Thoracic aorta (tissue), 2 donors: ENCODE measurements around the gene MPDZ. TPM values are rescaled to one million over a fixed set of nuclear protein-coding genes. Genes with fewer than 3 reads are reported as not detected.

ENCODE experiments used
- ATAC-seq: fragments of 150-250 bp; one replicate; pipeline ENCODE4 v1.8.0; 2017; ENCODE audit warnings: low read depth; ENCODE audit not compliant: insufficient number of reproducible peaks, low FRiP score
- DNase-seq: peaks from one replicate; pipeline ENCODE4 v3.0.0-alpha.2; 2020; ENCODE audit warnings: low spot score
- H3K27ac ChIP-seq, 2 donors: fragments of 200-600 bp; sonication (generic); 1 replicate in 1 of 2; 2 replicates in 1 of 2; pipeline ENCODE4 v1.5.1; 2016; ENCODE audit warnings: mild to moderate bottlenecking in 2 of 2, moderate library complexity in 2 of 2
- H3K27me3 ChIP-seq: fragments of 200-600 bp; sonication (generic); replicated peaks from 2 replicates; pipeline ENCODE4 v1.6.0; 2016; ENCODE audit warnings: mild to moderate bottlenecking; ENCODE audit not compliant: insufficient read depth
- H3K36me3 ChIP-seq: fragments of 200-600 bp; sonication (generic); one replicate; pipeline ENCODE4 v1.5.1; 2016
- H3K4me1 ChIP-seq, 2 donors: fragments of 200-600 bp; sonication (generic); 1 replicate in 1 of 2; 2 replicates in 1 of 2; pipeline versions ENCODE4 v1.5.1 to v1.6.0; 2016; ENCODE audit warnings: low read depth in 2 of 2, mild to moderate bottlenecking in 1 of 2; ENCODE audit not compliant: control insufficient read depth in 1 of 2
- H3K4me3 ChIP-seq: fragments of 200-600 bp; sonication (generic); 2 replicates; pipeline ENCODE4 v1.5.1; 2016; ENCODE audit warnings: mild to moderate bottlenecking
- H3K9me3 ChIP-seq: fragments of 200-600 bp; sonication (generic); 2 replicates; pipeline ENCODE4 v1.5.1; 2016
- total RNA-seq, 2 donors: library from RNA; depleted of rRNA; stranded (reverse); fragments of >200 nt; gene quantifications; one replicate each; pipeline versions ENCODE4 v1.1.0 to v1.2.3, GENCODE V29; 2016
- TF ChIP-seq, protein P1 (sequence below): fragments of 200-600 bp; sonication (generic); IDR thresholded peaks from one replicate; pipeline ENCODE4 v1.5.1; 2019; ENCODE audit warnings: antibody characterized with exemption

MPDZ gene
- total RNA-seq, 2 donors from 2014 or later, result 61.2 to 81.2 TPM

DNA sequence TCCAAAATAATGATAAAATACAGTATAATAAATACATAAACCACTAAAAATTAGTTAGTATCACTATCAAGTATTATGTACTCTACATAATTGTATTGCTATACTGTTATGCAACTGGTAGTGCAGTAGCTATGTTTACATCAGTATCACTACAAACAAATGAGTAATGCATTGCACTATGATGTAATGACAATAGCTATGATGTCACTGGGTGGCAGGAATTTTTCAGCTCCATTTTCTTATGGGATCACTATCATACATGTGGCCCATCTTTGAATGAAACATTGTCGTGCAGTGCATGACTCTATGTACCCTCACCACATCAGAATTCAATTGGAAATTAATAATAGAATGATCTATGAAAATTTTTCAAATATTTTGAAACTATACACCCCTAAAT lies 201.3 kb downstream of the MPDZ start:
- peaks cover 3% of the 10 kb centered on the region for H3K9me3 ChIP-seq
- H3K4me1 ChIP-seq, result no peaks in the 10 kb centered on the region
- TF ChIP-seq, protein P1, sequence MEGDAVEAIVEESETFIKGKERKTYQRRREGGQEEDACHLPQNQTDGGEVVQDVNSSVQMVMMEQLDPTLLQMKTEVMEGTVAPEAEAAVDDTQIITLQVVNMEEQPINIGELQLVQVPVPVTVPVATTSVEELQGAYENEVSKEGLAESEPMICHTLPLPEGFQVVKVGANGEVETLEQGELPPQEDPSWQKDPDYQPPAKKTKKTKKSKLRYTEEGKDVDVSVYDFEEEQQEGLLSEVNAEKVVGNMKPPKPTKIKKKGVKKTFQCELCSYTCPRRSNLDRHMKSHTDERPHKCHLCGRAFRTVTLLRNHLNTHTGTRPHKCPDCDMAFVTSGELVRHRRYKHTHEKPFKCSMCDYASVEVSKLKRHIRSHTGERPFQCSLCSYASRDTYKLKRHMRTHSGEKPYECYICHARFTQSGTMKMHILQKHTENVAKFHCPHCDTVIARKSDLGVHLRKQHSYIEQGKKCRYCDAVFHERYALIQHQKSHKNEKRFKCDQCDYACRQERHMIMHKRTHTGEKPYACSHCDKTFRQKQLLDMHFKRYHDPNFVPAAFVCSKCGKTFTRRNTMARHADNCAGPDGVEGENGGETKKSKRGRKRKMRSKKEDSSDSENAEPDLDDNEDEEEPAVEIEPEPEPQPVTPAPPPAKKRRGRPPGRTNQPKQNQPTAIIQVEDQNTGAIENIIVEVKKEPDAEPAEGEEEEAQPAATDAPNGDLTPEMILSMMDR, result no peak
- H3K36me3 ChIP-seq, result no peaks in the 10 kb centered on the region
- ATAC-seq (no peak), DNase-seq (no peak)
- no peak overlapping the region for H3K4me3 ChIP-seq
- H3K27me3 ChIP-seq, result no peaks in the 10 kb centered on the region
- H3K27ac ChIP-seq, result no peak overlapping the region

DNA sequence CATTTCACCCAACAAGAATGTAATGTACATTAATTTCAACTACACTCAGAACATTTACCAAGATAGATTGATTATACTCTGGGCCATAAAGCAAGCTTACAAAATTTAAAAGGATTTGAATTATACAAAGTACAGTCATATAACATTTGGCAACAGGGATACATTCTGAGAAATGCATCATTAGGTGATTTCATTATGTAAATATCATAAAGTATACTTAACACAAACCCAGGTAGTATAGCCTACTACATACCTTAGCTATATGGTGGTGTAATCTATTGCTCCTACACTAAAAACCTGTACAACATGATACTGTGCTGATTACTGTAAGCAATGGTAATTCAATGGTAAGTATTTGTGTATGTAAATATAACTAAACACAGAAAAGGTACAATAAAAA lies 202.9 kb downstream of the MPDZ start:
- H3K9me3 ChIP-seq, result peaks cover 3% of the 10 kb centered on the region
- no peak overlapping the region for H3K27ac ChIP-seq
- H3K36me3 ChIP-seq, result no peaks in the 10 kb centered on the region
- H3K4me3 ChIP-seq, result no peak overlapping the region
- TF ChIP-seq, protein P1, result no peak
- H3K4me1 ChIP-seq, result no peaks in the 10 kb centered on the region
- DNase-seq (no peak), ATAC-seq (no peak)
- no peaks in the 10 kb centered on the region for H3K27me3 ChIP-seq

DNA sequence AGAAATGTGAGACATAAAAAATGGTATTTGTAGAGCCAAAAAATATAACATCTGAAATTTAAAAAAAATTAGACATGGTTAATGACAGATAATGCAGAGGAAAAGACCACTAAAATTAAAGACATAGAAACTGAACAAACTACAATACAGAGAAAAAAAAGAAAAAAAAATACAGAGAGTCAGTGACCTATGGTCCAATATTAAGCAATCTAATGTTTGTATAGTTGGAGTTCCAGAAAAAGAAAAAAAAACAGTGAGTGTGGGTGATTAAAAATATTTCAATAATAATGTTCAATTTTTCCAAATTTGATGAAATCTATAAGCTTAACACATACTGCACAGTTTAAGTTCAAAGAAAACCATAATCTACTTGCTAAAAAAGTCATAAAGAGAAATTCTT lies 207.6 kb downstream of the MPDZ start:
- H3K4me3 ChIP-seq, result no peak overlapping the region
- H3K27ac ChIP-seq, result no peak overlapping the region
- ATAC-seq, result no peak
- H3K27me3 ChIP-seq, result no peaks in the 10 kb centered on the region
- peaks cover 3% of the 10 kb centered on the region for H3K9me3 ChIP-seq
- TF ChIP-seq, protein P1, result no peak
- DNase-seq, result no peak
- no peaks in the 10 kb centered on the region for H3K36me3 ChIP-seq
- H3K4me1 ChIP-seq, result no peaks in the 10 kb centered on the region

DNA sequence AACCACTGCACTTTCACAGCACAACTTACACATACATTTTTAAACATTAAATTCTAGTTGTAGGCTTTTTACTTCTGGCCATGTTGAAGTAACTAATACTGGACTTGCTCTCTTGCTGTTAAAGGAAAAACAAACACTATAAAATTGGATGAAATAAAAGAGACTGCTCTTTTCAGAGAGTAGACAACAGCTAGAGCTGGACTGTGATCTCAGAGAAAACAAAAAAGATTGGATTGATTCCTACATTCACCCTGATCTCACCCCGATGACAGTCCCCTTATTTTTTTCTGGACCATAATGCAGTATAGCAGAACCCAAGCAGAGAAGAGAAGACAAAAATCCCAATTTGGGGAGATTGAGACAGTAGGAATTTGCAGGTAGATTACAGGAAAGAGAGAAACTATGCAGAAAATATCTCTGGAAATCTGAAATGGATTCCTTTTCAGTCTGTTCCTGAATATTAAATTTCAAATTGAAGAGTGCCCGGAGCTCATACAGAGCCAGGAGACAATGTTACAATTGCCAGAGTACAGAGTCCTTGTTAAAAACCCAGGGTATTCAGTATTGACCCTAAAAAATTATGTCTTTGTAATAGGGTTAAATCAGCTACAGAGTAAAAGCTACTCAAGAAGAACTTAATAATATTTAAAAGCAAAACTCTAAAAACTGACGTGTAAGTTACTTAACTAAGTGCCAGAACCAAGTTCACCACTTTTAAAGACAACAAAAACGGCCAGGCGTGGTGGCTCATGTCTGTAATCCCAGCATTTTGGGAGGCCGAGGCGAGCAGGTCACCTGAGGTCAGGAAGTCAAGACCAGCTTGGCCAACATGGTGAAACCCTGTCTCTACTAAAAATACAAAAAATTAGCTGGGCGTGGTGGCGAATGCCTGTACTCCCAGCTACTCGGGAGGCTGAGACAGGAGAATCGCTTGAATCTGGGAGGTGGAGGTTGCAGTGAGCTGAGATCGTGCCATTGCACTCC lies 208.6 kb downstream of the MPDZ start:
- ATAC-seq (no peak), DNase-seq (no peak)
- Histone ChIP-seq H3K27ac (no peak overlapping the region), H3K27me3 (no peaks in the 10 kb centered on the region), H3K9me3 (peaks cover 3% of the 10 kb centered on the region), H3K4me3 (no peak overlapping the region), H3K36me3 (no peaks in the 10 kb centered on the region), H3K4me1 (no peaks in the 10 kb centered on the region)
- TF ChIP-seq, protein P1, result no peak

DNA sequence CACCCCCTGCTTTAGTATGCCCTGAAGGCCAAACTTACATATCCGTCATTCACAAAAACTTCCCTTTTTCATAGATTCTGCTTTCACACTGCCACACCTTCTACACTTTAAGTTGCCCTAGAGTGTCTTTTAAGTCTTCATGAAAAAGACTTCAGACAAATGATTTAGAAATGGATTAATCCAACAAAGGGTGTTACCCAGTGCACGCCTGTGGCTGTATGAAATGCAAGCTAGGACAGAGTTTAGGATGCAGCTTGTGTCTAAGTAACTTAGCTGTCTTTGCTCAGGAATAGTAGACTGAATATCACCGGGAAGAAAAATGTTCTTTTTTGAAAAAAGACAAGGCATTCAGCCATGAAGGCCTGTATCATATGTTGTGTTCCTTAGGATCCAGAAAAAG lies 210.0 kb downstream of the MPDZ start:
- no peaks in the 10 kb centered on the region for H3K9me3 ChIP-seq
- H3K27ac ChIP-seq, result no peak overlapping the region
- H3K27me3 ChIP-seq, result no peaks in the 10 kb centered on the region
- ATAC-seq (no peak), DNase-seq (no peak)
- H3K36me3 ChIP-seq, result no peaks in the 10 kb centered on the region
- TF ChIP-seq, protein P1, result no peak
- H3K4me1 ChIP-seq, result no peaks in the 10 kb centered on the region
- no peak overlapping the region for H3K4me3 ChIP-seq
